ENCODE results near the gene GUCA2A. TPM values are rescaled to one million over a fixed set of nuclear protein-coding genes. Genes with fewer than 3 reads are reported as not detected.

Gene GUCA2A
- total and polyA plus RNA-seq, 2 of the 8 experiments (the other 6 are each of a cell fraction or from before 2014, with no cell fraction given), result not detected

GRCh38 chr1:42128964-42129363 lies 35.6 kb downstream of the GUCA2A start:
- H4K8ac ChIP-seq (ENCODE audit: extremely low read depth, insufficient read depth, low read length), result no peak overlapping the region
- POLR2A ChIA-PET (ENCODE audit: partially characterized antibody), result interaction anchor here (0.6 kb wide), 1 partner anchor 174 kb away, joined by 3 read pairs; no protein-coding TSS in a partner anchor
- H3K4me3 ChIP-seq (ENCODE audit: extremely low read depth in 1 of 4, insufficient read depth in 2 of 4, low read depth in 3 of 4, low read length in 4 of 4), result no peak overlapping the region
- no peaks in the 10 kb centered on the region; the same call in 1 of the 2 replicates for H3K23me2 ChIP-seq (ENCODE audit: low read depth, low read length)
- no peak for TF ChIP-seq EP300 (IDR thresholded peaks at IDR 0.05; ENCODE audit: borderline replicate concordance in 1 of 2, low read depth in 2 of 2, low read length in 2 of 2)
- TF ChIP-seq CHD2 (IDR thresholded peaks at IDR 0.05; ENCODE audit: low read length), result no peak
- TF ChIP-seq HDAC2 (IDR thresholded peaks at IDR 0.05; ENCODE audit: borderline replicate concordance in 1 of 2, low read depth in 2 of 2, low read length in 2 of 2), result no peak
- TF ChIP-seq ZNF274 (IDR thresholded peaks at IDR 0.05; ENCODE audit: borderline replicate concordance, extremely low read depth, low read length), result no peak
- no peak for TF ChIP-seq E2F6 (IDR thresholded peaks at IDR 0.05)
- no peak for TF ChIP-seq POLR2AphosphoS5 (IDR thresholded peaks at IDR 0.05; ENCODE audit: low read depth, low read length)
- no peak for TF ChIP-seq JUND (IDR thresholded peaks at IDR 0.05; ENCODE audit: low read length)
- CTCF ChIA-PET (ENCODE audit: partially characterized antibody), result interaction anchor here (0.6 to 1.8 kb wide), 3 partner anchors 31 to 344 kb away, joined by 3 to 7 read pairs (median 3); no protein-coding TSS in a partner anchor
- no peak overlapping the region for H4K5ac ChIP-seq (ENCODE audit: insufficient read length, low read depth, low read length)
- H3K79me2 ChIP-seq (ENCODE audit: control insufficient read depth in 1 of 2, insufficient read depth in 2 of 2, low read length in 2 of 2), result no peaks in the 10 kb centered on the region
- no peak overlapping the region for H3K14ac ChIP-seq (ENCODE audit: insufficient read length)
- no peak overlapping the region for H2BK120ac ChIP-seq (replicated peaks; ENCODE audit: low read depth, low read length)
- no peak overlapping the region for H4K91ac ChIP-seq (replicated peaks; ENCODE audit: insufficient read length, low read length)
- H2BK5ac ChIP-seq (ENCODE audit: low read depth, low read length), result no peak overlapping the region
- H3K56ac ChIP-seq (replicated peaks; ENCODE audit: insufficient read length, low read depth, low read length), result no peak overlapping the region
- H2BK15ac ChIP-seq (ENCODE audit: low read length), result no peak overlapping the region
- no peak overlapping the region for H3K27ac ChIP-seq (ENCODE audit: low read depth, low read length)
- no peak for DNase-seq (ENCODE audit: low read depth in 1 of 2, low spot score in 2 of 2)
- no peak for FAIRE-seq
- H2BK12ac ChIP-seq (ENCODE audit: low read depth, low read length), result no peak overlapping the region
- H3K9ac ChIP-seq (replicated peaks in 1 of 4; ENCODE audit: extremely low read depth in 1 of 4, low read depth in 3 of 4, low read length in 3 of 4), result no peak overlapping the region
- no peaks in the 10 kb centered on the region; a peak in 1 of 7 replicates for H3K27me3 ChIP-seq (replicated peaks in 1 of 4; ENCODE audit: control insufficient read depth in 3 of 4, extremely low read depth in 1 of 4, insufficient read depth in 3 of 4, low read length in 3 of 4)
- no peak overlapping the region for H3K4ac ChIP-seq (replicated peaks; ENCODE audit: insufficient read length, low read depth, low read length)
- H2AK5ac ChIP-seq (ENCODE audit: low read depth, low read length), result no peak overlapping the region
- H3K9me3 ChIP-seq (ENCODE audit: insufficient read depth in 2 of 2, low read depth in 1 of 2, low read length in 1 of 2), result no peaks in the 10 kb centered on the region
- H4K20me1 ChIP-seq (replicated peaks in 1 of 2; ENCODE audit: control insufficient read depth in 1 of 2, insufficient read depth in 2 of 2, low read length in 2 of 2), result no peaks in the 10 kb centered on the region
- H2BK20ac ChIP-seq (ENCODE audit: low read length), result no peak overlapping the region
- no peaks in the 10 kb centered on the region for H3K4me1 ChIP-seq (replicated peaks in 1 of 4; ENCODE audit: control insufficient read depth in 3 of 4, insufficient read depth in 4 of 4, low read length in 3 of 4)
- no peak overlapping the region for H3K23ac ChIP-seq (ENCODE audit: insufficient read length)
- H3K79me1 ChIP-seq (ENCODE audit: low read depth, low read length), result no peaks in the 10 kb centered on the region
- WGBS, 2 experiments (ENCODE audit: extremely low coverage in 1 of 2, insufficient coverage in 1 of 2, insufficient read length in 1 of 2, insufficient replicate concordance in 2 of 2, low coverage in 1 of 2, low lambda C conversion rate in 2 of 2, missing lambda C conversion rate in 1 of 2), result 83% methylated on average over 3 of the region's 3 CpGs; no CpG with 5 or more reads in 1 of the 2 experiments
- H2AFZ ChIP-seq (ENCODE audit: low read length), result no peak overlapping the region
- no peaks in the 10 kb centered on the region for H3K36me3 ChIP-seq (ENCODE audit: control insufficient read depth in 2 of 4, insufficient read depth in 4 of 4, low read length in 3 of 4)
- no peak overlapping the region for H3K4me2 ChIP-seq (ENCODE audit: insufficient read depth in 1 of 2, low read depth in 2 of 2, low read length in 2 of 2)
- no peak overlapping the region for H3K18ac ChIP-seq (ENCODE audit: extremely low read depth, low read length)

All from H1 (cell line).